HG03064 (cell line): Measurements from ENCODE around the gene SLC39A11.
"Not testable (repeated sequence)": the region's sequence is repeated elsewhere in the genome, so short reads cannot be mapped to it uniquely, and the experiment has no call there.

ENCODE experiments used
- ATAC-seq: cut with Tn5 transposase; IDR thresholded peaks from one replicate; pipeline ENCODE4 v1.9.1; 2021; ENCODE audit warnings: low read depth; ENCODE audit not compliant: unreplicated experiment

The SLC39A11 gene

GRCh38 chr17:72811976-72812687 lies 280.4 kb downstream of the SLC39A11 start:
- no peak for ATAC-seq

GRCh38 chr17:72810991-72811508 lies 281.4 kb downstream of the SLC39A11 start:
- ATAC-seq: no peak

DNA sequence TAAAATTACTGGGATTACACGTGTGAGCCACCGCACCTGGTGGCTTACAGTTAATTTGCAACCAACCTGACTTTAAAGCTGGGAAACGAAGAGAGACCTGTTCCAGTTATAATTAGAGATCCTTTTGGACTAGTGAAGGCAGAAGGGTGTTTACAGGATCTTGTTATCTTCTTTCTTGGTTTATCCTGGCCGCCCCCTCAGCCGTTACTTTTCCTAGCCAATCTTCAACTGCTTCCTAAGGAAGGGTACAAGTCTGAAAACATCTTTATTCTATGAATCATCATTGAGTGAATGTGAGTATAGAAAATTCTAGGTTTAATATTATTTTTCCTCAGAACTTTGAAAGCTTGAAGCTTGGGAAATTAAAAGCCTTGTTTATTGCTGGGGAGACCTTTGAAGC lies 286.5 kb downstream of the SLC39A11 start:
- no peak for ATAC-seq

DNA sequence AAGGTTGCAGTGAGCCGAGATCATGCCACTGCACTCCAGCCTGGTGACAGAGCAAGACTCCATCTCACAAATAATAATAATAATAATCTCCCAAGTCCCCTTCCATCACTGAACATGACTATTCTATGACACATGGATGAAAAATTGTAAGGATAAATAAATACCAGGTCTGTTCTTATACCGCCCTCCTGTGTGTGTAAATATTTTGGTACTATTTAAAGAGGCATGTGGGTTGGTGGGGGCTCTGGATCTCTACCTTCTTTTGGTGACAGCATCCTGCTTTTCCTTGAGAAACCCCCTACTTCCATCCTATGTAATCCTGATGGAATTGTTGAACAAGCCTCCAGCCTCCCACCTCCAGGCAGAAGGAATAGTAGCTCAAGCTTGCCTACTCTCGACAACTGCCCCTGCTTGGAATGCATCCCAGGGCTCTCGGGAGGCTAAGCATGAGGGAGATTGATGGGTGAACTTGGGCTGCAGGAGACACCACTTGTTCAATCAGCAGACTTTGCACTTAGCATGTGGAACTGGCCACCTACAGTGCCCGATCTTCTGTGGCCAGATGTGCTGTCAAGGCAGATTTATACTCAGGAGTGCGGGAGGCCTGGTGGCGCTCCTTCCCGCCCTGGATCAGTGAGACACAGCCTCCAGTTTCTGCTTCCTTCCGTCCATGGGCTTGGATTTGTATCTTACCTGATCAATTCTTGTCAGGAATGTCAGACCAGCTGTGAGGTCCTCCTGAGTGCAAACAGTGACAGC lies 287.4 kb downstream of the SLC39A11 start:
- no peak for ATAC-seq

GRCh38 chr17:72802726-72803125 lies 289.8 kb downstream of the SLC39A11 start:
- ATAC-seq: no peak

DNA sequence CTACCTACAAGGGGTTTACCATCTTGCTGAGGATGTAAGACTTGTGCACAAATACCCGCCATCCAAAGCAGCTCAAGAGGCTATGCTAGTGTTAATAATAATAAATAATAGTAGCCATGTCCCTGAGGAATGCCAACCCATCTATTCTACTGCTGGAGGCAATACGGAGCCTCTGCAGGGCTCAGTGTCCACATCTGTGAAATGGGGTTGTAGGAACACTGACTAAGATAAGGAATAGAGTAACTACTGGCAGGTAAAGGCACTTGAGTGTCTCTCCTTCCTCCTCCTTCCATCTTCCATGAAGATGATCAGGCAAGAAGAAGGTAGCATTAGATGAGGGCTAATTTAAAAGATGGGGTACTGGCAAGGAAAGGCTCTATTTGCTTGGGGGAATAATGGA lies 295.3 kb downstream of the SLC39A11 start:
- no peak for ATAC-seq

DNA sequence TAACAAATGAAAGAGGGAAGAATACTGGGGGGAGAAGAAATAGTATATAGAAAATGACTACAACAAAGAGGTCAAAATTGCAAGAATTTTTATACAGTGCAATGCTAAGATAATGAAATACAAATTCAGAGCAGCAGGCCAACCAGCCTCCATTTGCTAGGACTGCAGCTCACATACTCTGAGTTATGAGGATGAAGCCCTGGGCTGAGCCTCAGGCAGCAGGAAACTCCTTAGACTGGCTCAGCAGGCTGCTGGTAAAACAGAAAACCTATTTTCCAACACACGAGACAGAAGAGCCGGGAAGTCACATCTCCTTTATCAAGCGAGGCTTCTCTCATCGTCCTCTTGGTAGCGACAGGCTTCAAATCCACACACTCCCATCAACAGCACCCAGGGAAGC lies 296.5 kb downstream of the SLC39A11 start:
- no peak for ATAC-seq

DNA sequence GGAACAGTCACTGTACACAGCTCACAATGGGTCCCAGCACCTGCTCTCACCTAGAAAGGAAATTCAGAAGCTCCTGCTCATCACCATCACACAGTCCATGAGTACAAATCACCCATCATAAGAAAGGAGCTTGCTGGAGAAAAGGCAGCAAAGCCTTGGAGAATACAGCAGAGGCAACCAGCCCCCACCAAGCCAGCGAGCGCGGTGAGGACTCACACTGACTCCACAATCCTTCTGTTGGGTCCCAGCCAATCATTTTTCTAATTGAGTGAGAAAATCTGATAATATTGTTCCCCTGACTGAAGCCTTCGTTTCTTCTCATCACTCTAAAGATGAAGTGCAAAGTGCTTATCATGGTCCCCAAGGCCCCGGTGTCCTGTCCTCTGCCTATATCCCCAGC lies 298.3 kb downstream of the SLC39A11 start:
- ATAC-seq: no peak

DNA sequence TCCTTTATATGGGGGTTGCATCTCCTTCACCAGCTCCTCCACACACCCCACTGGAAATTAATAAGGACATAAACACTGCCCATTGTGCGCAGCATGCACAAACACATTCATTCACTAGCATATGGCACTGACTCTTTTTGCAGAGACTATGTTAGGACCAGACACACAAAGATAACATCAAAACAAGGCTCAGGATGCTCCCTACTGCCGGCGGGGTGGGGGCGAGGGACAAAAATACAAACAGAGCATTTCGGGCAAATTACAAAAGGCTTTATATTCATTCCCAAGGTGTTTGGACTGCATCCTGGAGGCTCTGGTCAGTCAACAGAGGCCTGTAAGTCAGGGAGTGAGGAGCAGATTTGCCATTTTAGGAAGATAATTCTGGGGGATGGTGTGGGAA lies 299.7 kb downstream of the SLC39A11 start:
- ATAC-seq: no peak

- ATAC-seq: no peak
Measured at GRCh38 chr17:72790190-72790589, 302.3 kb downstream of the SLC39A11 start.

DNA sequence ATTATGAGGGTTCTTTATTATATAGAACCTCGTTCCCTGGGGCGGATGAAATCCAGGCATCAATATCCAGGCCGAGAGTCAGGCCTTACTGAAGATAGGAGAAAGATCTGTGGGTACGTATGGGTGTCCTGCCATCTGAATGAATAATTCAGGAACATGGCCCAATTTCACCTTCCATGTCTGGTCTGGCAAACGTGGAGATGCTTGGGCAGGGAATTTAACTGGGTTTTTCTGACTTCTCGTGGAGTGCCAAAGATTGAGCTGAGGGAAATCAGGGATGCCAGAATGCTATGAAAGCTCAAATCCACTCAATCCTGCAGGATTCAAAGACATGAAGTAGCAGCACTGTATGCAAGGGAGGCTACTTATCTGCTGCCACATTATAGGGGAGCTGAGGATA lies 302.8 kb downstream of the SLC39A11 start:
- ATAC-seq: no peak

- ATAC-seq: no peak
Measured at GRCh38 chr17:72788950-72789585, 303.4 kb downstream of the SLC39A11 start.

GRCh38 chr17:72786209-72786608 lies 306.3 kb downstream of the SLC39A11 start:
- ATAC-seq: no peak

DNA sequence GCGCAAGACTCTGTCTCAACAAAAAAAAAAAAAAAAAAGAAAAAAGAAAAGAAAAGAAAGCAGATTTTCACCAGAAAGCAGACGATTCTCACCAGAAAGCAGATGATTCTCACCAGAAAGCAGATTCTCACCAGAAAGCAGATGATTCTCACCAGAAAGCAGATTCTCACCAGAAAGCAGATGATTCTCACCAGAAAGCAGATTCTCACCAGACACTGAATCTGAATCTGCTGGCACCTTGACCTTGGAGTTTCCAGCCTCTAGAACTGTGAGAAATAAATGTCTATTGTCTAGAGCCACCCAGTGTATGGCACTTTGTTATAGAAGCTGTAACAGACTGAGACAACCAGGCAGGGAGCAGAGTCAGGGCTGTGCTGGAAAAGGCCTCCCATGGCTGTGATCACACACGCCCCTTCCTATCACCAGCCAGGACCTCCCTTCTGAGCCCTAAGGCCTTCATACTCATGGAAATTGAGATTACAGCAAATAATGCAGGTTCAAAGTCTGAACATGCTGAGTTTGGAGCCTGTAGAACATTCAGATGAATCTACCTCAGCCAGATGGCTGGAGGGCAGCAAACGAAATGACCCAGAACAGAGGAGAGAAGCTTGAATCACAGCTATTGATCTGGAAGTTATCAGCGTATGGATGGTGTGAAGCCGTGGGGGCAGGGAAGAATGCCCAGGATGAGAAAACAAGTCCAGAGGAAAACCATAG lies 309.3 kb downstream of the SLC39A11 start:
- no peak for ATAC-seq

DNA sequence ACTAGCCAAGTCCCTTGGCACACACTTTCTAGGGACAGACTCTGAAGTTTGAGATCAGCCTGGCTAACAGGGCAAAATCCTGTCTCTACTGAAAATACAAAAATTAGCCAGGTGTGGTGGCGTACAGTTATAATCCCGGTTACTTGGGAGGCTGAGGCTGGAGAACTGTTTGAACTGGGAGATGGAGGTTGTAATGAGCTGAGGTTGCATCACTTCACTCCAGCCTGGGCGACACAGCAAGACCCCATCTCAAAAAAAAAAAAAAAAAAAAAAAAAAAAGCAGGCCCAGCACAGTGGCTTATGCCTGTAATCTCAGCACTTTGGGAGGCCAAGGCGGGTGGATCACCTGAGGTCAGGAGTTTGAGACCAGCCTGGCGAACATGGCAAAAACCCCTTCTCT lies 310.1 kb downstream of the SLC39A11 start:
- not testable (repeated sequence) for ATAC-seq

DNA sequence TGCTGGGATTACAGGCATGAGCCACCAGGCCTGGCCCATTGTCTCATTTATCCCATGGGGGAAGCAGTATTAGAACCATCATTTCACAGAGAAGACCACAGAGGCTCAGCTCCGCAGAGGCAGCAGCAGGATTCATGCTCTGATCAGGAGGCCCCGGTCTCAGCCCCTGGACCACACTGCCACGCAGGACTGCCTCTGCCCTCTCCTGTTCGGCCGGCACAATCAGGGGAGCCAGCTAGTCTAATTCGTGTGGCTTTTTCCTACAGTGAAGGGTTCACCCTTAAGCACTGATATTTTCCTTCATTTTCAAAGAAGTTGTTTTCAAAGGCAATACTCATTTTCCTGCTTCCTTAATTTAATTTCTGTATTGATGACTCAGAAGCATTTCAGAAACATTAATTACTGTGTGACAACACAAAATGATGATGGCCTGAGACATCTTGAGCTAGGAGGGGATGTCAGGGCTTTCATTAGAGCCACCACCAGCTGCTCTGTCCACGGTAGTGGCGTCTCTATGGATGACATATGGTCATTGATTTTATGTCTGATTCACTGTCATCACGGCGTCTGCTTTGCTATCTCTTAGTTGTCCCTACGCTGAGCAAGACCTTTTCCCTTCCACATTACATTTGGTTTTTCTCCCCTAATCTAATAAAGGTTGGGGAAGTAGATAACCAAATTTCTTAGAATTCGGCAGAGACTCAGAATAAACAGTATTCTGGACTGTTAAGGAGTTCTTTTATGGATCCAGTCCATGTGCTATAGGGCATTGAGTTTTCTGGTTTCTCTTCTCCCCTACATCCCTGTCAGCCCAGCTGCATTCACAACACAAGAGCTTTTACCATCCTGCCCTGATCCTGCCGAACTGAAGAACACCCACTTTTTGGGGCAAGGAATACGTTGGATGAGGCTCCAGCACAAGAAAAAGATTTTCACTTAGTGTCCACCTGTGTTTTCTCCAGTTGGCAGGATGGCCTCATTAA lies 314.0 kb downstream of the SLC39A11 start:
- no peak for ATAC-seq

DNA sequence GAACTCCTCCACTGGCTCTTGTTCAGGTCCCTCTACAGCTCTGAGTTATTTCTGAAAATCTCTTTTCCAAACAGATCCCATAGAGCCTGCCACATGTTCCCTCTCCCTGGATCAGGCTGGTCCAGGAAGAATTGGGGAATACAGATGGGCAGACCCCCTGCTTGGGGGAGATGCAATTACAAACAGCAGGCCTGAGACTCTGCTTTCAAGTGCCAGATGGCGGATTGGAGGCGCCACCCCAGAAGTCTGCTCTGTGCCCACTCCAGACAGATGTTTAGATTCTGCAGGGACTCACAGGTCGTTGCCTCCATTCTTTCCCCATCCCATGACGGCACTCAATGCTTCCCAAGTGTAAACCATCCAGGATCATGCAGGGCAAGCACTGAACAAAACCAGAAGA lies 316.6 kb downstream of the SLC39A11 start:
- ATAC-seq: no peak

DNA sequence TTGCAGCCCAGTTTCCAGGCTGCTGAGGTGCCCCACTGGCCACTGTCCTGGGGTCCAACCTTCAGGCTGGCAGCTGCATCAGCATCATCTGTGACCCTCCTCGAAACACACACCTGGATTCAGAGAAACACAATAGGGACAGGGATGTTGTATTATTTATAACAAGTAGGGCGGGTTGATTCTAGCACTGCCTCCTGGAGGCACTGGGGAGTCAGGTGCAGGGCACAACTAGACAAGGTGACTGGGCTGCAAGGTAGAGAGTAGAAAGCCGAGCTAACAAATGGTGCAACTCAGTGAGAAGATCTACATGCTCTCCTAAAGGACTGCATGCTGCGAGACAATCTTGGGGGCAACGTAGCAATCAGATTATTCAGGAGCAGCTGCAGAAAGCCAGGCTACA lies 317.3 kb downstream of the SLC39A11 start:
- ATAC-seq: no peak

DNA sequence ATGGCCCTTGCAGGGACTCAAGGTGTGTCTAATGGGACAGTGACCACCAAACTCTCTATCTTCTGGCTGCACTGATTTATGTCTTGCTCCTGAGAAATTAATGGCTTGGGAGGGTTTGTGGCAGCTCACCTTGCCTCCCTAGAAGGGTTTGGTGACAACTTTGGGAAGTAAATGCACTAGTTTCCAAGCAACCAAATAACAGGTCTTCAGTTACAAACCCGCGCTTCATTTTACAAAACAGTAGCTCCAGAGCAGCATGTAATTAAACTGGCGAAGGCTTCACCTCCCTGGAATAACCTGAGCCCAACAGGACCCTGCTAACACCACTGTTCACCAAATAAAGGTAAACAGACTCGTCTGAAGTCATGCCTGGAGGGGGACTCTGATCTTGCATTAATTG lies 318.3 kb downstream of the SLC39A11 start:
- no peak for ATAC-seq

DNA sequence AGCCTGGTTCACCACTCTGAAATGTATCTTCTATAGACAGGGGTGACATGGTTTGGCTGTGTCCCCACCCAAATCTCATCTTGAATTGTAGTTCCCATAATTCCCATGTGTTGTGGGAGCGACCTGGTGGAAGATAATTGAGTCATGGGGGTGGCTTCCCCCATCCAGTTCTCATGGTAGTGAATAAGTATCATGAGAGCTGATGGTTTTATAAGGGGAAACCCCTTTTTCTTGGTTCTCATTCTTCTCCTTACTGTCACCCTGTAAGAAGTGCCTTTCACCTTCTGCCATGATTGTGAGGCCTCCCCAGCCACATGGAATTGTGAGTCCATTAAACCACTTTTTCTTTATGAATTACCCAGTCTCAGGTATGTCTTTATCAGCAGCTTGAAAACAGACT lies 319.3 kb downstream of the SLC39A11 start:
- not testable (repeated sequence) for ATAC-seq
